ENCODE data around the gene ENKUR.

Gene ENKUR

GRCh38 chr10:24938525-24938924 lies 77.4 kb downstream of the ENKUR start:
- DNase-seq: no peak

DNA sequence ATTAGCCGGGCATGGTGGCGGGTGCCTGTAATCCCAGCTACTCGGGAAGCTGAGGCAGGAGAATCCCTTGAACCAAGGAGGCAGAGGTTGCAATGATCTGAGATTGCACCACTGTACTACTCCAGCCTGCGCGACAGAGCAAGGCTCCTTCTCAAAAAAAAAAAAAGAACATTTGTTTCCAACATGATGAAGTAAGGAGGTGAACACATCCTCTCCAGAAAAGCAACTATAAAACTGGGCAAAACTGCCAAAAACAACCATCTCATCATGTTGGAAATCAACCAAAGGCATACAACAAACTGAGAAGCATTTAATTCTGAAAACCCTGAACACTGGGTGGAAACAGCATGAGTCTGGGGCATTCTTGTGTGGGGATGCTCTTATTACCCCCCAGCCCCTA lies 77.9 kb downstream of the ENKUR start:
- no peak for DNase-seq

DNA sequence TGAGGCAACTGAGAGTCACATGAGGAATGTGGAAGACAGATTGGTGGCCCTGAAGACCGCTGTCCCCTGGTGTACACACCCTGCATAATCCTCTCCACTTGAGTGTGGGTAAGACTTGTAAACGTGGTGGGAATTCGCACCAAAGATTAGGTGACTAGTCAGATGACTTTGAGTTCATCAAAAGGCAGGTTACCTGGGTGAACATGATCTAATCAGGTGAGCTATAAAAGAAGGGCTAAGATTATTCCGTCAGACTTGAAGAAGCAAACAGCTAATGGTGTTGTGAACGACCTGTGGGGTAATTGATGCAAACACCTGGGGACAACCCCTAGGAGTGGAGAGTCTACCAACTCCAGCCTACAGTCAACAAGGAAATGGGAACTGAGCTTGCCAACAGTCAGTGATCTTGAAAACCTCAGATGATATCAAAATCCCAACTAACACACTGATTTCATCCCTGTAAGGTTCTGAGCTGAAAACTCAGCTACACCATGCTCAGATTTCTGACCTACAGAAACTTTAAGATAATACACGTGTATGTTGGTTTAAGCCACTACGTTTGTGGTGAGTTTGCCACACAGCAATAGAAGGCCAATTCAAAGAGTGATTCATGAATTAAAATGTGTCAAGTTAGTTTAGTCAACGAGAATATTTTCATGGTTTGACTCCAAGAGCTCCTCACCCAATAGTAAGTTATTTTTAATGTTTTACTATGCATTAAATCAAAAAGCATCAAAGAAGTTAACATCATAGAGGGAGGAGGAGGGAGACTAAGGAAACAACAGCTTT lies 80.3 kb downstream of the ENKUR start:
- DNase-seq: no peak
